Hepatocyte (in vitro differentiated cells): ENCODE results near the gene HOXC9. TPM values are rescaled to one million over a fixed set of nuclear protein-coding genes. Genes with fewer than 3 reads are reported as not detected.

Experiments
- DNase-seq: peaks from one replicate; pipeline ENCODE4 v3.0.0-alpha.2; 2016; ENCODE audit warnings: low spot score
- H2AFZ ChIP-seq: fragments of 200-600 bp; sonication (generic); 2 replicates; pipeline ENCODE4 v1.6.0; 2016; ENCODE audit warnings: antibody characterized with exemption, mild to moderate bottlenecking
- H3K27ac ChIP-seq: fragments of 200-600 bp; sonication (generic); 2 replicates; pipeline ENCODE4 v1.5.1; 2016; ENCODE audit warnings: mild to moderate bottlenecking
- H3K27me3 ChIP-seq: fragments of 200-600 bp; sonication (generic); 2 replicates; pipeline ENCODE4 v1.6.1; 2016
- H3K36me3 ChIP-seq: fragments of 200-600 bp; sonication (generic); replicated peaks from 2 replicates; pipeline ENCODE4 v1.5.1; 2016; ENCODE audit warnings: low read depth; ENCODE audit not compliant: insufficient read depth
- H3K4me1 ChIP-seq: fragments of 200-600 bp; sonication (generic); 2 replicates; pipeline ENCODE4 v1.5.1; 2016; ENCODE audit warnings: mild to moderate bottlenecking, moderate library complexity; ENCODE audit not compliant: insufficient read depth
- H3K4me2 ChIP-seq: fragments of 200-600 bp; sonication (generic); 2 replicates; pipeline ENCODE4 v1.6.0; 2016
- H3K4me3 ChIP-seq: fragments of 200-600 bp; sonication (generic); 2 replicates; pipeline ENCODE4 v1.5.1; 2016; ENCODE audit warnings: mild to moderate bottlenecking
- H3K79me2 ChIP-seq: fragments of 200-600 bp; sonication (generic); 2 replicates; pipeline ENCODE4 v1.6.0; 2017; ENCODE audit warnings: mild to moderate bottlenecking
- H3K9me2 ChIP-seq: fragments of 200-600 bp; sonication (generic); replicated peaks from 2 replicates; pipeline ENCODE4 v1.6.0; 2017; ENCODE audit warnings: mild to moderate bottlenecking; ENCODE audit not compliant: insufficient read depth
- H3K9me3 ChIP-seq: fragments of 200-600 bp; sonication (generic); 2 replicates; pipeline ENCODE4 v1.5.1; 2016; ENCODE audit warnings: low read depth, mild to moderate bottlenecking
- H4K20me1 ChIP-seq: fragments of 200-600 bp; sonication (generic); 2 replicates; pipeline ENCODE4 v1.6.0; 2016; ENCODE audit warnings: mild to moderate bottlenecking; ENCODE audit not compliant: insufficient read depth, poor library complexity, severe bottlenecking
- EZH2 ChIP-seq: fragments of 200-600 bp; sonication (generic); IDR thresholded peaks from 2 replicates; pipeline ENCODE4 v1.6.1; 2016; ENCODE audit warnings: antibody characterized with exemption, mild to moderate bottlenecking, borderline replicate concordance
- EZH2phosphoT487 ChIP-seq: fragments of 200-600 bp; sonication (generic); IDR thresholded peaks from one replicate; pipeline ENCODE4 v1.6.1; 2018; ENCODE audit warnings: antibody characterized with exemption, mild to moderate bottlenecking, low read depth, moderate library complexity; ENCODE audit not compliant: unreplicated experiment, severe bottlenecking
- WGBS: methylation state at CpG from one replicate; pipeline ENCODE4 v1.1.6; 2016; ENCODE audit warnings: low lambda C conversion rate; ENCODE audit errors: missing lambda C conversion rate; 5-methylcytosine and 5-hydroxymethylcytosine counted together
- polyA plus RNA-seq: library from polyadenylated mRNA; unstranded; fragments of >200 nt; fragmentation: Nextera tagmentation; extraction: Ambion mirVana; gene quantifications from 2 replicates; pipeline ENCODE4 v1.2.1, GENCODE V29; 2016
- total RNA-seq: library from RNA; depleted of rRNA; stranded (reverse); fragments of >200 nt; gene quantifications from 2 replicates; pipeline ENCODE4 v1.2.3, GENCODE V29; 2014
- TF ChIP-seq, protein P1 (sequence below): fragments of 200-600 bp; sonication (generic); IDR thresholded peaks from 2 replicates; pipeline ENCODE4 v1.5.1; 2016; ENCODE audit warnings: antibody characterized with exemption, mild to moderate bottlenecking; ENCODE audit not compliant: poor library complexity

The HOXC9 gene
- total and polyA plus RNA-seq, 2 experiments from 2014 or later = 0.10 to 4.1 TPM

- peak overlapping the region; percentile 95 for H3K27ac ChIP-seq
- H3K36me3 ChIP-seq = no peaks in the 10 kb centered on the region
- H3K4me2 ChIP-seq = peak overlapping the region; percentile 72
- H3K27me3 ChIP-seq = peaks cover 90% of the 10 kb centered on the region
- H3K9me3 ChIP-seq = no peaks in the 10 kb centered on the region
- no peaks in the 10 kb centered on the region for H3K9me2 ChIP-seq
- no peak for DNase-seq
- no peak overlapping the region for H3K4me3 ChIP-seq
- H3K4me1 ChIP-seq = peaks cover 37% of the 10 kb centered on the region
- no peaks in the 10 kb centered on the region for H4K20me1 ChIP-seq
- TF ChIP-seq, protein P1, sequence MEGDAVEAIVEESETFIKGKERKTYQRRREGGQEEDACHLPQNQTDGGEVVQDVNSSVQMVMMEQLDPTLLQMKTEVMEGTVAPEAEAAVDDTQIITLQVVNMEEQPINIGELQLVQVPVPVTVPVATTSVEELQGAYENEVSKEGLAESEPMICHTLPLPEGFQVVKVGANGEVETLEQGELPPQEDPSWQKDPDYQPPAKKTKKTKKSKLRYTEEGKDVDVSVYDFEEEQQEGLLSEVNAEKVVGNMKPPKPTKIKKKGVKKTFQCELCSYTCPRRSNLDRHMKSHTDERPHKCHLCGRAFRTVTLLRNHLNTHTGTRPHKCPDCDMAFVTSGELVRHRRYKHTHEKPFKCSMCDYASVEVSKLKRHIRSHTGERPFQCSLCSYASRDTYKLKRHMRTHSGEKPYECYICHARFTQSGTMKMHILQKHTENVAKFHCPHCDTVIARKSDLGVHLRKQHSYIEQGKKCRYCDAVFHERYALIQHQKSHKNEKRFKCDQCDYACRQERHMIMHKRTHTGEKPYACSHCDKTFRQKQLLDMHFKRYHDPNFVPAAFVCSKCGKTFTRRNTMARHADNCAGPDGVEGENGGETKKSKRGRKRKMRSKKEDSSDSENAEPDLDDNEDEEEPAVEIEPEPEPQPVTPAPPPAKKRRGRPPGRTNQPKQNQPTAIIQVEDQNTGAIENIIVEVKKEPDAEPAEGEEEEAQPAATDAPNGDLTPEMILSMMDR = no peak
- peak; percentile 35 for TF ChIP-seq EZH2
- H2AFZ ChIP-seq = no peak overlapping the region
- WGBS = 6% methylated on average over 11 of the region's 11 CpGs
- H3K79me2 ChIP-seq = no peaks in the 10 kb centered on the region
Measured at GRCh38 chr12:53977596-53978445, 22.1 kb upstream of the HOXC9 start.

GRCh38 chr12:53978477-53979356 lies 21.2 kb upstream of the HOXC9 start:
- Histone ChIP-seq H3K4me1 (peaks cover 34% of the 10 kb centered on the region), H3K36me3 (no peaks in the 10 kb centered on the region), H4K20me1 (no peaks in the 10 kb centered on the region), H3K4me3 (no peak overlapping the region), H2AFZ (no peak overlapping the region), H3K9me3 (no peaks in the 10 kb centered on the region), H3K27me3 (peaks cover 90% of the 10 kb centered on the region), H3K4me2 (peak overlapping the region; percentile 72), H3K79me2 (no peaks in the 10 kb centered on the region), H3K27ac (peak overlapping the region; percentile 95), H3K9me2 (no peaks in the 10 kb centered on the region)
- WGBS = 13% methylated on average over 14 of the region's 15 CpGs
- TF ChIP-seq, protein P1 = no peak
- TF ChIP-seq EZH2phosphoT487 = peak; percentile 67
- peak; percentile 84 for DNase-seq

- Histone ChIP-seq H3K9me3 (no peaks in the 10 kb centered on the region), H3K27me3 (peaks cover 87% of the 10 kb centered on the region), H3K36me3 (no peaks in the 10 kb centered on the region), H3K4me3 (no peak overlapping the region), H2AFZ (no peak overlapping the region), H4K20me1 (no peaks in the 10 kb centered on the region), H3K4me1 (peaks cover 26% of the 10 kb centered on the region), H3K27ac (no peak overlapping the region), H3K4me2 (no peak overlapping the region), H3K9me2 (no peaks in the 10 kb centered on the region), H3K79me2 (no peaks in the 10 kb centered on the region)
- 46% methylated on average over 7 of the region's 7 CpGs for WGBS
- TF ChIP-seq EZH2phosphoT487 (no peak), EZH2 (no peak)
- TF ChIP-seq, protein P1 = no peak
- DNase-seq = no peak
Measured at GRCh38 chr12:53980104-53980801, 19.7 kb upstream of the HOXC9 start.
